Adrenal gland (tissue), 5 donors: ENCODE data around the gene BAK1.

Source experiments
- CTCF ChIP-seq, 6 experiments: fragments of 450-650 bp in 4 of 6; fragments of 200-600 bp in 2 of 6; sonication (generic) in 1 of 6; IDR thresholded peaks; 1 replicate in 5 of 6; 2 replicates in 1 of 6; pipeline versions ENCODE4 v1.5.1 to v1.8.0; 2016 to 2021; ENCODE audit warnings: antibody characterized with exemption in 6 of 6, mild to moderate bottlenecking in 2 of 6, moderate library complexity in 1 of 6
- POLR2A ChIP-seq, 2 donors: fragments of 450-650 bp; IDR thresholded peaks; one replicate each; pipeline ENCODE4 v1.6.1; 2017; ENCODE audit warnings: antibody characterized with exemption in 2 of 2, mild to moderate bottlenecking in 2 of 2, moderate library complexity in 1 of 2
- donor health status: DM: no; HTN: no; CAD: no.

- TF ChIP-seq CTCF (IDR thresholded peaks at IDR 0.05) (no peak), POLR2A (IDR thresholded peaks at IDR 0.05) (no peak)
These were observed 44.8 kb upstream of the BAK1 start for GRCh38 chr6:33624856-33625255.
